Measurements from ENCODE around the gene UGGT1.

UGGT1 gene

GRCh38 chr2:128195435-128195984 lies 104.5 kb downstream of the UGGT1 start:
- no peak for DNase-seq (ENCODE audit: low read depth)
- H3K4me3 ChIP-seq (ENCODE audit: control insufficient read depth, low read depth, low read length): no peak overlapping the region
- no peak for TF ChIP-seq CTCF (conservative IDR thresholded peaks at IDR 0.05; ENCODE audit: control insufficient read depth, insufficient read depth, low read depth, low read length)

- no peak for DNase-seq (ENCODE audit: low read depth)
- no peak for TF ChIP-seq CTCF (conservative IDR thresholded peaks at IDR 0.05; ENCODE audit: control insufficient read depth, insufficient read depth, low read depth, low read length)
- no peak overlapping the region for H3K4me3 ChIP-seq (ENCODE audit: control insufficient read depth, low read depth, low read length)
Observed at GRCh38 chr2:128196026-128196425, 105.0 kb downstream of the UGGT1 start.

GRCh38 chr2:128196471-128196931 lies 105.5 kb downstream of the UGGT1 start:
- H3K4me3 ChIP-seq (ENCODE audit: control insufficient read depth, low read depth, low read length): no peak overlapping the region
- peak; percentile 35 for DNase-seq (ENCODE audit: low read depth)
- no peak for TF ChIP-seq CTCF (conservative IDR thresholded peaks at IDR 0.05; ENCODE audit: control insufficient read depth, insufficient read depth, low read depth, low read length)

GRCh38 chr2:128197059-128197458 lies 106.1 kb downstream of the UGGT1 start:
- H3K4me3 ChIP-seq (ENCODE audit: control insufficient read depth, low read depth, low read length): no peak overlapping the region
- no peak for TF ChIP-seq CTCF (conservative IDR thresholded peaks at IDR 0.05; ENCODE audit: control insufficient read depth, insufficient read depth, low read depth, low read length)
- no peak for DNase-seq (ENCODE audit: low read depth)

- no peak for DNase-seq (ENCODE audit: low read depth)
- no peak for TF ChIP-seq CTCF (conservative IDR thresholded peaks at IDR 0.05; ENCODE audit: control insufficient read depth, insufficient read depth, low read depth, low read length)
- no peak overlapping the region for H3K4me3 ChIP-seq (ENCODE audit: control insufficient read depth, low read depth, low read length)
Observed at GRCh38 chr2:128198656-128199055, 107.7 kb downstream of the UGGT1 start.

GRCh38 chr2:128199141-128199540 lies 108.1 kb downstream of the UGGT1 start:
- DNase-seq (ENCODE audit: low read depth): no peak
- no peak overlapping the region for H3K4me3 ChIP-seq (ENCODE audit: control insufficient read depth, low read depth, low read length)
- no peak for TF ChIP-seq CTCF (conservative IDR thresholded peaks at IDR 0.05; ENCODE audit: control insufficient read depth, insufficient read depth, low read depth, low read length)

- TF ChIP-seq CTCF (conservative IDR thresholded peaks at IDR 0.05; ENCODE audit: control insufficient read depth, insufficient read depth, low read depth, low read length): no peak
- H3K4me3 ChIP-seq (ENCODE audit: control insufficient read depth, low read depth, low read length): no peak overlapping the region
- peak; percentile 58 for DNase-seq (ENCODE audit: low read depth)
Observed at GRCh38 chr2:128202791-128203190, 111.8 kb downstream of the UGGT1 start.
